GM23338 (cell line): ENCODE data around the gene A3GALT2. TPM values are rescaled to one million over a fixed set of nuclear protein-coding genes. Genes with fewer than 3 reads are reported as not detected.
"Not testable (repeated sequence)": the region's sequence is repeated elsewhere in the genome, so short reads cannot be mapped to it uniquely, and the experiment has no call there.

Source experiments
- ATAC-seq: fragments of 200-7000 bp; cut with Tn5 transposase; 3 replicates; pipeline ENCODE4 v1.9.1; 2020
- DNase-seq: peaks from one replicate; pipeline ENCODE4 v3.0.0-alpha.2; 2015; ENCODE audit warnings: low spot score
- H2AFZ ChIP-seq: fragments of 200-600 bp; sonication (generic); 2 replicates; pipeline ENCODE4 v1.8.0; 2016; ENCODE audit warnings: antibody characterized with exemption, mild to moderate bottlenecking, moderate library complexity
- H3F3A ChIP-seq: fragments of 200-600 bp; sonication (generic); replicated peaks from 2 replicates; pipeline ENCODE4 v1.8.0; 2017; ENCODE audit warnings: antibody characterized with exemption, mixed run types, low read depth
- H3K27ac ChIP-seq: fragments of 200-600 bp; sonication (generic); 2 replicates; pipeline ENCODE4 v1.6.1; 2016; ENCODE audit warnings: low read depth
- H3K27me3 ChIP-seq: fragments of 200-600 bp; sonication (generic); 2 replicates; pipeline ENCODE4 v1.8.0; 2016; ENCODE audit warnings: mild to moderate bottlenecking, mixed run types, moderate library complexity; ENCODE audit not compliant: insufficient read depth
- H3K36me3 ChIP-seq: fragments of 200-600 bp; sonication (generic); 2 replicates; pipeline ENCODE4 v1.8.0; 2016; ENCODE audit warnings: mild to moderate bottlenecking; ENCODE audit not compliant: insufficient read depth
- H3K4me1 ChIP-seq: fragments of 200-600 bp; sonication (generic); 2 replicates; pipeline ENCODE4 v1.8.0; 2016; ENCODE audit warnings: mild to moderate bottlenecking, moderate library complexity; ENCODE audit not compliant: insufficient read depth
- H3K4me2 ChIP-seq: fragments of 200-600 bp; sonication (generic); 2 replicates; pipeline ENCODE4 v1.7.1; 2017; ENCODE audit warnings: mixed run types
- H3K4me3 ChIP-seq: fragments of 200-600 bp; sonication (generic); 2 replicates; pipeline ENCODE4 v1.6.1; 2016; ENCODE audit warnings: mixed run types
- H3K79me2 ChIP-seq: fragments of 200-600 bp; sonication (generic); replicated peaks from 2 replicates; pipeline ENCODE4 v1.8.0; 2017; ENCODE audit warnings: mild to moderate bottlenecking; ENCODE audit not compliant: insufficient read depth
- H3K9me2 ChIP-seq: fragments of 200-600 bp; sonication (generic); 2 replicates; pipeline ENCODE4 v1.8.0; 2017; ENCODE audit not compliant: insufficient read depth
- H4K20me1 ChIP-seq: fragments of 200-600 bp; sonication (generic); replicated peaks from 2 replicates; pipeline ENCODE4 v1.8.0; 2017; ENCODE audit warnings: mild to moderate bottlenecking; ENCODE audit not compliant: insufficient read depth
- H3K27ac Mint-ChIP-seq: 2 replicates; pipeline ENCODE4 v1.8.0; 2020; ENCODE audit warnings: inconsistent platforms, mild to moderate bottlenecking, moderate library complexity, mixed read lengths
- H3K27me3 Mint-ChIP-seq: 3 replicates; pipeline ENCODE4 v1.8.0; 2022; ENCODE audit warnings: low read depth, mild to moderate bottlenecking, moderate library complexity, mixed read lengths, inconsistent platforms; ENCODE audit not compliant: insufficient read depth, poor library complexity
- H3K36me3 Mint-ChIP-seq: 3 replicates; pipeline ENCODE4 v1.8.0; 2021; ENCODE audit warnings: low read depth, mild to moderate bottlenecking, inconsistent platforms, moderate library complexity, mixed read lengths
- H3K4me1 Mint-ChIP-seq: 3 replicates; pipeline ENCODE4 v1.8.0; 2020; ENCODE audit warnings: mild to moderate bottlenecking, inconsistent platforms, mixed read lengths
- H3K4me3 Mint-ChIP-seq: 3 replicates; pipeline ENCODE4 v1.8.0; 2021; ENCODE audit warnings: moderate library complexity, mild to moderate bottlenecking, inconsistent platforms, mixed read lengths
- H3K9me3 Mint-ChIP-seq: 3 replicates; pipeline ENCODE4 v1.8.0; 2020; ENCODE audit warnings: moderate library complexity, mild to moderate bottlenecking, inconsistent platforms, mixed read lengths
- CREB1 ChIP-seq: fragments of 250-450 bp; sonication (Bioruptor Pico); IDR thresholded peaks from 2 replicates; pipeline ENCODE4 v1.5.0; 2020; ENCODE audit warnings: low read depth, mild to moderate bottlenecking, moderate library complexity
- CTCF ChIP-seq, 2 experiments: fragments of 200-600 bp in 1 of 2; sonication (generic) in 1 of 2; conservative IDR thresholded peaks; 2 replicates each; pipeline versions ENCODE4 v1.5.1 to v1.6.1; 2016 to 2017; ENCODE audit warnings: antibody characterized with exemption in 2 of 2, low read depth in 2 of 2, mild to moderate bottlenecking in 2 of 2, moderate library complexity in 1 of 2
- ETS1 ChIP-seq: IDR thresholded peaks from 2 replicates; pipeline ENCODE4 v1.6.1; 2016; ENCODE audit warnings: antibody characterized with exemption
- EZH2 ChIP-seq: fragments of 200-600 bp; sonication (generic); IDR thresholded peaks from one replicate; pipeline ENCODE4 v1.8.0; 2017; ENCODE audit warnings: antibody characterized with exemption, mild to moderate bottlenecking, low read depth; ENCODE audit not compliant: unreplicated experiment
- EZH2phosphoT487 ChIP-seq: fragments of 200-600 bp; sonication (generic); IDR thresholded peaks from one replicate; pipeline ENCODE4 v1.8.1; 2018; ENCODE audit warnings: antibody characterized with exemption; ENCODE audit not compliant: unreplicated experiment
- JUNB ChIP-seq: IDR thresholded peaks from one replicate; pipeline ENCODE4 v1.6.1; 2016; ENCODE audit warnings: antibody characterized with exemption; ENCODE audit not compliant: unreplicated experiment
- NANOG ChIP-seq: IDR thresholded peaks from 2 replicates; pipeline ENCODE4 v1.6.1; 2016; ENCODE audit warnings: antibody characterized with exemption, borderline replicate concordance
- REST ChIP-seq: IDR thresholded peaks from one replicate; pipeline ENCODE4 v1.6.1; 2018; ENCODE audit warnings: antibody characterized with exemption; ENCODE audit not compliant: unreplicated experiment
- STAT1 ChIP-seq: IDR thresholded peaks from one replicate; pipeline ENCODE4 v1.6.1; 2016; ENCODE audit warnings: antibody characterized with exemption; ENCODE audit not compliant: unreplicated experiment
- ZNF114 ChIP-seq: fragments of 250-450 bp; sonication (Bioruptor Pico); IDR thresholded peaks from 2 replicates; pipeline ENCODE4 v1.5.0; 2020; ENCODE audit warnings: mild to moderate bottlenecking, moderate library complexity
- polyA plus RNA-seq: library from polyadenylated mRNA; unstranded; fragments of >200 nt; fragmentation: Nextera tagmentation; extraction: Ambion mirVana; gene quantifications from 2 replicates; pipeline ENCODE4 v1.2.1, GENCODE V29; 2016
- total RNA-seq: library from RNA; depleted of rRNA; stranded (reverse); fragments of >200 nt; shearing (Covaris generic); gene quantifications from 2 replicates; pipeline ENCODE4 v1.2.3, GENCODE V29; 2014

Gene A3GALT2
- total and polyA plus RNA-seq, 2 experiments from 2014 or later, result not detected

GRCh38 chr1:33292726-33293340 is 28.1 kb downstream of the A3GALT2 start (continued):
- TF ChIP-seq CTCF (conservative IDR thresholded peaks at IDR 0.05; ENCODE audit: low read depth in 2 of 2) (no peak), NANOG (no peak), EZH2phosphoT487 (no peak), ZNF114 (CRISPR knock-in tag) (no peak), EZH2 (no peak), STAT1 (no peak), REST (no peak), CREB1 (no peak)

GRCh38 chr1:33290615-33291014 is 30.3 kb downstream of the A3GALT2 start:
- not testable (repeated sequence) for H3K36me3 ChIP-seq, H2AFZ ChIP-seq, H3K27me3 Mint-ChIP-seq, H4K20me1 ChIP-seq, H3K4me3 Mint-ChIP-seq, H3K27ac Mint-ChIP-seq, H3F3A ChIP-seq, DNase-seq, H3K79me2 ChIP-seq, H3K4me1 Mint-ChIP-seq, H3K4me2 ChIP-seq, H3K9me2 ChIP-seq, H3K4me3 ChIP-seq, H3K27ac ChIP-seq, H3K9me3 Mint-ChIP-seq, ATAC-seq, H3K4me1 ChIP-seq, H3K27me3 ChIP-seq
- peaks cover 26% of the 10 kb centered on the region for H3K36me3 Mint-ChIP-seq

- H3K36me3 ChIP-seq, result no peaks in the 10 kb centered on the region
- TF ChIP-seq JUNB (no peak), ZNF114 (CRISPR knock-in tag) (no peak), ETS1 (no peak)
These were observed 31.1 kb downstream of the A3GALT2 start for GRCh38 chr1:33289858-33290154.

More at GRCh38 chr1:33289858-33290154, 31.1 kb downstream of the A3GALT2 start:
- no peak overlapping the region for H3K27ac ChIP-seq
- ATAC-seq, result no peak
- peaks cover 5% of the 10 kb centered on the region for H4K20me1 ChIP-seq
- no peak overlapping the region for H2AFZ ChIP-seq
- H3K79me2 ChIP-seq, result 0 out of 2 replicates have a peak, but pooled peaks cover 3% of the 10 kb centered on the region
- Mint-ChIP-seq H3K27ac (no peak overlapping the region), H3K27me3 (peaks cover 10% of the 10 kb centered on the region), H3K36me3 (peaks cover 22% of the 10 kb centered on the region), H3K9me3 (no peaks in the 10 kb centered on the region; the same call in 1 of the 3 replicates), H3K4me1 (peaks cover 3% of the 10 kb centered on the region; the same call in 1 of the 3 replicates), H3K4me3 (no peak overlapping the region)
- H3K4me3 ChIP-seq, result no peak overlapping the region
- DNase-seq, result no peak
- no peaks in the 10 kb centered on the region for H3K27me3 ChIP-seq
- no peaks in the 10 kb centered on the region for H3K9me2 ChIP-seq
- H3K4me1 ChIP-seq, result no peaks in the 10 kb centered on the region
- no peaks in the 10 kb centered on the region for H3F3A ChIP-seq
- H3K4me2 ChIP-seq, result no peak overlapping the region
